Gastroesophageal sphincter (tissue), 3 donors: Measurements from ENCODE around the gene GMFB.

Experiments
- EP300 ChIP-seq: sonication (generic); formaldehyde crosslinking; IDR thresholded peaks from one replicate; pipeline ENCODE4 v1.6.1; 2017; ENCODE audit warnings: antibody characterized with exemption, mild to moderate bottlenecking
- POLR2AphosphoS5 ChIP-seq: sonication (generic); formaldehyde crosslinking; IDR thresholded peaks from one replicate; pipeline ENCODE4 v1.6.1; 2017; ENCODE audit warnings: antibody characterized with exemption
- TF ChIP-seq, protein P1 (sequence below), 4 experiments: fragments of 200-600 bp in 2 of 4; fragments of 450-650 bp in 2 of 4; sonication (generic) in 1 of 4; IDR thresholded peaks; one replicate each; pipeline ENCODE4 v1.5.1; 2017 to 2019; ENCODE audit warnings: antibody characterized with exemption in 4 of 4, mild to moderate bottlenecking in 2 of 4, moderate library complexity in 2 of 4

DNA sequence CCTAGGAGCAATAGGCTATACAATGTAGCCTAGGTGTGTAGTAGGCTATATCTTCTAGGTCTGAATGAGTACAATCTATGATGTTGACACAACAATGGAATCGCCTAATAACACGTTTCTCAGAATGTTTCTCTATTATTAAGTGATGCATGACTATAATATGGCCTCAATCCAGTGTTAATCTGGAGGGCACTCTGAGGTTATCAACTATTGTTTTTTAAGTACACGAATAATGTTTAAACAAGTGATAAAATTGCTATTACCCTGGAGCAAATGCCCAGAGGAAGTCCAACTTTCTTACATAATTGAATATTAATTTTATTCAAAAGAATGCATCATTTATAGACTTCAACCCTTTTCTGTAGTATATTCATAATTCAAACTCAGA lies 31.2 kb downstream of the GMFB start:
- TF ChIP-seq, protein P1, sequence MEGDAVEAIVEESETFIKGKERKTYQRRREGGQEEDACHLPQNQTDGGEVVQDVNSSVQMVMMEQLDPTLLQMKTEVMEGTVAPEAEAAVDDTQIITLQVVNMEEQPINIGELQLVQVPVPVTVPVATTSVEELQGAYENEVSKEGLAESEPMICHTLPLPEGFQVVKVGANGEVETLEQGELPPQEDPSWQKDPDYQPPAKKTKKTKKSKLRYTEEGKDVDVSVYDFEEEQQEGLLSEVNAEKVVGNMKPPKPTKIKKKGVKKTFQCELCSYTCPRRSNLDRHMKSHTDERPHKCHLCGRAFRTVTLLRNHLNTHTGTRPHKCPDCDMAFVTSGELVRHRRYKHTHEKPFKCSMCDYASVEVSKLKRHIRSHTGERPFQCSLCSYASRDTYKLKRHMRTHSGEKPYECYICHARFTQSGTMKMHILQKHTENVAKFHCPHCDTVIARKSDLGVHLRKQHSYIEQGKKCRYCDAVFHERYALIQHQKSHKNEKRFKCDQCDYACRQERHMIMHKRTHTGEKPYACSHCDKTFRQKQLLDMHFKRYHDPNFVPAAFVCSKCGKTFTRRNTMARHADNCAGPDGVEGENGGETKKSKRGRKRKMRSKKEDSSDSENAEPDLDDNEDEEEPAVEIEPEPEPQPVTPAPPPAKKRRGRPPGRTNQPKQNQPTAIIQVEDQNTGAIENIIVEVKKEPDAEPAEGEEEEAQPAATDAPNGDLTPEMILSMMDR (IDR thresholded peaks at IDR 0.05): no peak
- no peak for TF ChIP-seq EP300
- TF ChIP-seq POLR2AphosphoS5: no peak
